HG02623 (cell line): ENCODE results near the gene CAPNS2.
"Not testable (repeated sequence)": the region's sequence is repeated elsewhere in the genome, so short reads cannot be mapped to it uniquely, and the experiment has no call there.

Experiments used
- ATAC-seq: cut with Tn5 transposase; IDR thresholded peaks from one replicate; pipeline ENCODE4 v1.9.1; 2021; ENCODE audit warnings: moderate library complexity; ENCODE audit not compliant: unreplicated experiment

The CAPNS2 gene

GRCh38 chr16:55567382-55567781 is 898 bp downstream of the CAPNS2 start:
- no peak for ATAC-seq

GRCh38 chr16:55568207-55568606 is 1.7 kb downstream of the CAPNS2 start:
- no peak for ATAC-seq

- ATAC-seq, result no peak
Measured at GRCh38 chr16:55569025-55569424, 2.5 kb downstream of the CAPNS2 start.

GRCh38 chr16:55570159-55570558 is 3.7 kb downstream of the CAPNS2 start:
- no peak for ATAC-seq

- ATAC-seq, result no peak
Measured at GRCh38 chr16:55571191-55571897, 4.9 kb downstream of the CAPNS2 start.

- ATAC-seq, result no peak
Measured at GRCh38 chr16:55572439-55572838, 6.0 kb downstream of the CAPNS2 start.

- no peak for ATAC-seq
Measured at GRCh38 chr16:55574811-55575210, 8.3 kb downstream of the CAPNS2 start.

- no peak for ATAC-seq
Measured at GRCh38 chr16:55575496-55575895, 9.0 kb downstream of the CAPNS2 start.

GRCh38 chr16:55576384-55576783 is 9.9 kb downstream of the CAPNS2 start:
- no peak for ATAC-seq

- ATAC-seq, result no peak
Measured at GRCh38 chr16:55577887-55578286, 11.4 kb downstream of the CAPNS2 start.

GRCh38 chr16:55585631-55586030 is 19.1 kb downstream of the CAPNS2 start:
- ATAC-seq, result no peak

GRCh38 chr16:55588799-55589198 is 22.3 kb downstream of the CAPNS2 start:
- ATAC-seq, result no peak

- ATAC-seq, result no peak
Measured at GRCh38 chr16:55592306-55592705, 25.8 kb downstream of the CAPNS2 start.

GRCh38 chr16:55597928-55598327 is 31.4 kb downstream of the CAPNS2 start:
- ATAC-seq, result no peak

GRCh38 chr16:55605754-55606336 is 39.4 kb downstream of the CAPNS2 start:
- ATAC-seq, result no peak

GRCh38 chr16:55613613-55614335 is 47.3 kb downstream of the CAPNS2 start:
- ATAC-seq, result no peak

- no peak for ATAC-seq
Measured at GRCh38 chr16:55615071-55615470, 48.6 kb downstream of the CAPNS2 start.

- not testable (repeated sequence) for ATAC-seq
Measured at GRCh38 chr16:55615670-55616069, 49.2 kb downstream of the CAPNS2 start.
